GM18868 (cell line): Measurements from ENCODE around the gene BLVRA.
"Not testable (repeated sequence)": the region's sequence is repeated elsewhere in the genome, so short reads cannot be mapped to it uniquely, and the experiment has no call there.

Source experiments
- ATAC-seq: cut with Tn5 transposase; IDR thresholded peaks from one replicate; pipeline ENCODE4 v1.9.1; 2021; ENCODE audit warnings: mild to moderate bottlenecking, moderate library complexity; ENCODE audit not compliant: unreplicated experiment

BLVRA gene

GRCh38 chr7:43758029-43758821, at the start of gene BLVRA:
TSS of gene BLVRA (plus strand) at chr7:43758680. CDS start at chr7:43771159, 12,479 bp downstream.
- ATAC-seq = peak; percentile 75

DNA sequence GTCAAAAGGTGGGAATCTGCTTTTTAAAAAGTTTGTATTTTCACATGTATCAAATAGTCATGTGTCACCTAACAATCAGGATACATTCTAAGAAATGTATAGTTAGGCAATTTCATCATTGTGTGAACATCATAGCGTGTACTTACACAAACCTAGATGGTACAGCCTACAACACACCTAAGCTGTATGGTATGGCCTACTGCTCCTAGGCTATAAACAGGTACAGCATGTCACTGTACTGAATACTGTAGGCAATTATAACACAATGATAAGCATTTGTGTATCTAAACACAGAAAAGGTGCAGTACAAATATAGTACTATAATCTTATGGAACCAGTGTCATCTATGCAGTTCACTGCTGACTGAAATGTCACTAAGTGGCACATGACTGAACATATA, 47.0 kb upstream of the BLVRA start:
- ATAC-seq = no peak

GRCh38 chr7:43715966-43716365, 42.5 kb upstream of the BLVRA start:
- ATAC-seq = not testable (repeated sequence)

DNA sequence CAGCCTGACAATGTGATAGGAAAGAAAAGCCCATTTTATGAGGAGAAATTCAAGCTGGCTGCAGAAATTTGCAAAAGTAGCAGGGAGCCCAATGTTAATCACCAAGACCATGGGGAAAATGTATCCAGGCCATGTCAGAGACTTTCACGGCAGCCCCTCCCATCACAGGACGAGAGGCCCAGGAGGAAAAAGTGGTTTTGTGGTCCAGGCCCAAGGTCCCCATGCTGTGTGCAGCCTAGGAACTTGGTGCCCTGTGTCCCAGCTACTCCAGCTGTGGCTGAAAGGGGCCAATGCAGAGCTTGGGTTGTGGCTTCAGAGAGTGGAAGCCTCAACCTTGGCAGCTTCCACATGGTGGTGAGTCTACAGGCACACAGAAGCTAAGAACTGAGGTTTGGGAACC, 41.9 kb upstream of the BLVRA start:
- ATAC-seq = no peak

DNA sequence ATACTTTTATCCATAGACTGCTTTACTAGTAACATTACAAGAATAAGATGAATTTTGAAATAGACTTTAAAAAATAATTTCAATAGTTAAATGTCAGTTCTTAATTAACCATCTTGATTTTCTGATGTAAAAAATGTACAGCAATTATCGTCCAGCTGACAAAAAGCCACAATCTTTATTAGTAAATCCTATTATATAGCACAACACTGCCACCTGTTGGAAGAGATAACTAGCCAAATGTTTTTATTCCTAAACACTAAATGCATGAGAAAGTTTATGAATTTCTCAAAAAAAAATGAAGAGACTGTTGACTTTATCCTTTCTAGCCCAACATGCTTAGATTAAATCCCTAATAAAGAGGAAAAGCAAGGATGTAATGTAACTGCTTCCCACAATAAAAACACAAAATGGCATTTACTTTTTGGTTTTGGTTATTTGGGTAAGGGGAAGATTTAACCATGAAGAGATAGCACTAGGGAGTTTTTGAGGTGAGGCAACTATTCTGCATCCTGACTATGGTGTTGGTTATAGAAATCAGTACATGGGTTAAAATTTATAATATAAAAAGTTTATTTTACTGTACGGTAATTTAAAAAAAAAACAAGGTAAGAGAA, 37.2 kb upstream of the BLVRA start:
- ATAC-seq = no peak

- no peak for ATAC-seq
These were observed 35.5 kb upstream of the BLVRA start for GRCh38 chr7:43723007-43723341.

DNA sequence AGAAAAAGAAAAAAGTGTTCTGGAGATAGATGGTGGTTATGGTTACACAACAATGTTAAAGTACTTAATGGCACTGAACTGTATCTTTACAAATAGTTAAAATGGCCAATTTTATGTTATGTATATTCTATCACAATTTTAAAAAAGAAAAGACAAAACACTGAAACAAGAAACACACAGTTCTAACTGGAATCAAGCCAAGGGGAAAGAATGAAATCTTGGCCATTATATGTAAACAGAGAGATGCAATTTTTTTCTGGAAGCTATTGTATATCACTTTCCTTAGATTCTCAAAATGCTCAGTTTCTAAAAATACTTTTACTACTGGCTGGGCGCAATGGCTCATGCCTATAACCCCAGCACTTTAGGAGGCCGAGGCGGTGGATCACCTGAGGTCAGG, 33.2 kb upstream of the BLVRA start:
- ATAC-seq = no peak

- ATAC-seq = no peak
These were observed 32.0 kb upstream of the BLVRA start for GRCh38 chr7:43726466-43726865.

- ATAC-seq = no peak
These were observed 31.5 kb upstream of the BLVRA start for GRCh38 chr7:43727003-43727402.

GRCh38 chr7:43727494-43727893, 31.0 kb upstream of the BLVRA start:
- no peak for ATAC-seq

DNA sequence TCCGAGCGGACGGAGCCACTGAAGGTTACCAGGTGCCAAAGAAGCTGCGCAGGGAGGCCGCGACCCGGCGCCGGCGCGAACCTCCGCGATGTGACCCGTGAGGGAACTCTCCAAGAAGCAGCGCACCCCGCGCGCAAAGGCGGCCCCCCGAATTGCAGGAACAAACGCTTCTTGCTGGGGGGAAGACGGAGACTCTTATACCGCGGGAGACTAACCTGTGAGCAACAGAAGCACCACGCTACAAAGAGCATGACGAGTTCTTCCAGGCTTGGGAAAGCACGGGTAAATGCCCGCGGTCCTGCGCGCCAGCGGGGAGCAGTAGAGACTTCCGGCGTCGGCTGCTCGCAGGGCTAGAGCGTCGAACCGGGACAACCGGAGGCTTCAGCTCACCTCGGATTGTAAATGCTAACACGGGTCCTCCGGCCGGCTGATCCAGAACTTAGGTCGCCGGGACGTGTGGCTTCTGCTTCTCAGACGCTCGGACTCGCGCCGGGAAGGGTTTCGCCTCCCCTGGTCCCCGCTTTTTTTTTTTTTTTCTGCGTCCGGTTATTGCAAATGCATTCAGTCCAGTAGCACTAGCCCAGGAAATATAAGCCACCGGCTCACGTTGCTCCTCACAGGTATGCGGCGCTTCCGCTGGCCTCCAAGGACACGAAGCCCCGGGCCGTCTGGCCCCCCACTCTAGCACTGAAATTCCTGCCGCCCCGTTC, 29.1 kb upstream of the BLVRA start, which contains the start of gene COA1:
Gene COA1, minus strand, starts transcription at position 310 of the 710 bp plus-strand sequence. CDS start 80,909 bp downstream, outside the sequence.
- peak; percentile 84 for ATAC-seq

DNA sequence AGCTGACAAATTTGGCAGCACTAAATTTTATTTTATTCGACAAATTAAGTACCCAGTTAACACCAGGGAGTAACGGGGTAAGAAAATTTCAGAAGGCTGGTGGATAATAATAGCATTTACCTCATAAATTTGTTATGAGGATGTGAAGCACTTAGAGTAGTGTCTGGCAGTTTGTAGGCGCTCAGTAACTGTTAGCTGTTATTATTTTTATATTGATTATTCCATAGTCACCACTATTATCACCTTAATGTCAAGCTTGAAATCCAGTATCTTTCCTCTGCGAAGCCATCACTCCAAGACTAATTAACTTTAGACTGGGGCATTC, 28.6 kb upstream of the BLVRA start:
- ATAC-seq = peak; percentile 17

- not testable (repeated sequence) for ATAC-seq
These were observed 27.0 kb upstream of the BLVRA start for GRCh38 chr7:43731494-43731893.

- not testable (repeated sequence) for ATAC-seq
These were observed 23.7 kb upstream of the BLVRA start for GRCh38 chr7:43734575-43735332.

GRCh38 chr7:43735403-43735801, 23.1 kb upstream of the BLVRA start:
- ATAC-seq = peak; percentile 30

GRCh38 chr7:43735802-43736603, 22.5 kb upstream of the BLVRA start:
- ATAC-seq = peak; percentile 86

DNA sequence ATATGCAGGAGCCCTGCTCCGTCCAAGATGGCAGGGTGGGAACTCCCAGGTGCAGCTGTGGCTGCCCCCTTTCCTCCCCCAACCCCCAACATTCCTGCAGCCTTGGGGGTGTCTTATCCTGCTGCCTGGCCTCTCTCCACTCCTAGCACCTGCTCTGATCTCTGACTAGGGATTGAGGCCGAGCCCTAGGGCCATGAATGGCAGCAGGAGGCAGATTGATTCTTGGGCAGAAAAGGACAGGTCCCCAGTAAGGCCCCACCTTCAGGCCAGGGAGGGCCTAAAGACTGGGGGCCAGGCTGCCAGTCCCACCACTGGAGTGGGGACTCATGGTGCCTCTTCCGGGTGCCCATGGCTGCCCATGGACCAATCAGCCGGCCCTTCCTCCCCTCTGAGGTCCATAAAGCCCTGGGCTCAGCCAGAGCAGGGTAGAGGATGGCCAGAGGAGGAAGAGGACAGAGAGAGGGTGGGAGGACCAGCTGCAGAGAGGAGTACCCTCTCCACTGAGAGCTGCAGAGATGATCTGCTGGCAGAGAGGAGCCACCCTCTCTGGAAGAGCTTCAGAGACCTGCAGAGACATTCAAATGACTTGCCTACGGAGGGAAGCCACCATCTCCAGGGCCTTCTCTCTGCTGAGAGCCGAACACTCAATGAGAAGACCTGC, 20.9 kb upstream of the BLVRA start:
- ATAC-seq = no peak

GRCh38 chr7:43742692-43743091, 15.8 kb upstream of the BLVRA start:
- ATAC-seq = no peak

GRCh38 chr7:43747328-43748105, 11.0 kb upstream of the BLVRA start:
- ATAC-seq = no peak
